GM18907 (cell line): Measurements from ENCODE around the gene SPATA21.
"Not testable (repeated sequence)": the region's sequence is repeated elsewhere in the genome, so short reads cannot be mapped to it uniquely, and the experiment has no call there.

Experiments
- ATAC-seq: cut with Tn5 transposase; IDR thresholded peaks from one replicate; pipeline ENCODE4 v1.9.1; 2021; ENCODE audit warnings: mild to moderate bottlenecking, moderate library complexity; ENCODE audit not compliant: unreplicated experiment

Gene SPATA21

GRCh38 chr1:16386454-16387113 lies 50.6 kb downstream of the SPATA21 start:
- no peak for ATAC-seq

DNA sequence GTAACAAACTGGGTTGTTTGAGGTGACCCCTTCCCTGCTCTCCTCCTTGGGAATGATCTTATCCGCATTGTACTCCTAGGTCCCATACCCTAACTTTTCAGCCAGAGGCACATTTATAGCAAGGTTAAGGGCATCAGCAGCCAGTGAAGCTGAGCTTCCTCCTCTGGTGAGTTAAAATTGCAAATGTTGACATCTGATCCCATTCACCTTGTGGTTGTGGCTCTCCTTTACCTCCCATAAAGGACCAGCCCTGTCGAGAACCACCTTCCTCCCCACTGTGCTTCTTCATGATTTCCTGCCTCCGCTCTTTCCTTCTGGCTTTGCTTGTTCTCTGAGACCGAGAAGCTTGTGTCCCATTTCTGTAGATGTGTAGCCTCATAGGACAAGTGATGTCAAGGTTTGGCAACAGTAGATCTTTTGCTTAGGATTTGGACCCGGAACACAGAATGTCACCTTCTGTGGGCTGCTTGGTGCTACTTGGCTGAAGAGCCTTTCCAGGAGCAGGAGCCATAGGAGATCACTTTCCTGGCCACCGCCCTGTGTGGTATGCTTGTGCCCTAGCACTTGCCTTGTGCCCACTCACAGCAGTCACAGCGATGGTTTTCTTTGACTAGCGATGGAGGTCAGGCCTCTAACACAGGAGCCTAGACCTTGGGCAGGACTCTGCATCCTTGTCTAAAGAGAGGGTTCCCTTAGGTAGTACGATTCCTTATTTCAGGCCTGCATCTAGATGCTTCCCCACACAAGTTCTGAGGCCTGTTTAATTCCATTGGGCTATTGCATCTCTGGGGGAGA lies 51.4 kb downstream of the SPATA21 start:
- no peak for ATAC-seq

DNA sequence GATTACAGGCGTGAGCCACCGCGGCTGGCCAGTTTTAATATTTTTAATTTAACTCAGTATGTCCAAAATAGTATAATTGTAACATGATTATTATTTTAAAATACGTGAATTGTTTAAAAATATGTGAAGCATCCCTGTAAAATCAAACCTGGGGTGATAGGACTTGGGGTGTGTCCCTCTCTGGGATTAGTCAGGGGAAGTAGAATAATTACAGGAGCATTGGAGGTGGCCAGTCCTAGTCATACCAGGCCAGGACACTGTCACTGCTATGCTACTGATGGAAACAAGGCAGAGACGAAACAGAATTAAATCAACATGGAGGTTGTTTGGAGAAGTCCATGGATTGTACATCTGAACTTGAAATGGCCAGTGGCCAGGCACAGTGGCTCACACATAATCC lies 53.3 kb downstream of the SPATA21 start:
- no peak for ATAC-seq

DNA sequence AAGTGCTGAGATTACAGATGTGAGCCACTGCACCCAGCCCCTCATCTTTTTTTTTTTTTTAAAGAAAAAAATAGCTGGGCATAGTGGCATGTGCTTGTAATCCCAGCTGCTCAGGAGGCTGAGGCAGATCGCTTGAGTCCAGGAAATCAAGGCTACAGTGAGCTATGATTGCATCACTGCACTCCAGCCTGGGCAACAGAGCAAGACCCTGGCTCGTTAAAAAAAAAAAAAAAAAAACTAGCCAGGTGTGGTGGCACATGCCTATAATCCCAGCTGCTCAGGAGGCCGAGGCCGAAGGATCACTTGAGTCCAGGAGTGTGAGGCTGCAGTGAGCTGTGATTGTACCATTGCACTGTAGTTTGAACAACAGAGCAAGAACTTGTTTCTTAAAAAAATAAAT lies 56.4 kb downstream of the SPATA21 start:
- ATAC-seq, result no peak

GRCh38 chr1:16378443-16378842 lies 58.8 kb downstream of the SPATA21 start:
- ATAC-seq, result no peak

- no peak for ATAC-seq
Measured at GRCh38 chr1:16376971-16377370, 60.3 kb downstream of the SPATA21 start.

DNA sequence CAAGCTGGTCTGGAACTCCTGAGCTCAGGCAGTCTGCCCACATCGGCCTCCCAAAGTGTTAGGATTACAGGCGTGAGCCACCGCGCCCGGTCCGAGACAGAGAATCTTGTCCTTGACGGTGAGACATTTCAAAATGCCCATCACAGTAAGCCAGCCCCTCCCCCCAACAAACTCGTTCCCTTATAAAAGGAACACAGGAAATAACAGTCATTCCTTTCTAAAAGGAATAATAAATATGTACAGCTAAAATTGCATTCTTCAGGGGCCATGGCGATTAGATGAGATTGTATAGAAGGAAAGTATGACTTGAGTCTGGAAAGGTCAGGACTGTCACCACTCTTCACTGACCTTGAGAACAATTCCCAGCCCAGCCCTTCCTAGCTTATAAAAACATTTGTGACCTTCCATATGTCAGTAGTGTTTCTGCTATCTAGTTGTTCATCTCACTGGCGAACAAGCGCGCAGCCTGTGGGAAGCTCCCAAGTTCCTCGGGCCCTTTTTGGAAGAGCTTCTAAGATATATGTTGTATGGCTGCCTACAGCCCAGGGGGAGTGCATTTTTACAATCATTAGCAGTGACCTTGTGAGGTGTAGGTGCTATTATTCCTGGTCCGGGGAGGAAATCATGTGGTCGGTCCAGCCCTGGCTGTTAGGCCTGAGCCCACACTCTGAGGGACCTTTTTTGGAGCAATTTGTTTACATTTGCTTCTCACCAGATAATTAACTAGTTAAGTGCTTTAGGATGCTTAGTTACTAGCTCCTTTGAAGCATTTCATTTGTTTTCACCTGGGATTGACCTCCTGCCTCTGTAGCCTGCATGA lies 61.5 kb downstream of the SPATA21 start:
- no peak for ATAC-seq

GRCh38 chr1:16374266-16374665 lies 63.0 kb downstream of the SPATA21 start:
- no peak for ATAC-seq

DNA sequence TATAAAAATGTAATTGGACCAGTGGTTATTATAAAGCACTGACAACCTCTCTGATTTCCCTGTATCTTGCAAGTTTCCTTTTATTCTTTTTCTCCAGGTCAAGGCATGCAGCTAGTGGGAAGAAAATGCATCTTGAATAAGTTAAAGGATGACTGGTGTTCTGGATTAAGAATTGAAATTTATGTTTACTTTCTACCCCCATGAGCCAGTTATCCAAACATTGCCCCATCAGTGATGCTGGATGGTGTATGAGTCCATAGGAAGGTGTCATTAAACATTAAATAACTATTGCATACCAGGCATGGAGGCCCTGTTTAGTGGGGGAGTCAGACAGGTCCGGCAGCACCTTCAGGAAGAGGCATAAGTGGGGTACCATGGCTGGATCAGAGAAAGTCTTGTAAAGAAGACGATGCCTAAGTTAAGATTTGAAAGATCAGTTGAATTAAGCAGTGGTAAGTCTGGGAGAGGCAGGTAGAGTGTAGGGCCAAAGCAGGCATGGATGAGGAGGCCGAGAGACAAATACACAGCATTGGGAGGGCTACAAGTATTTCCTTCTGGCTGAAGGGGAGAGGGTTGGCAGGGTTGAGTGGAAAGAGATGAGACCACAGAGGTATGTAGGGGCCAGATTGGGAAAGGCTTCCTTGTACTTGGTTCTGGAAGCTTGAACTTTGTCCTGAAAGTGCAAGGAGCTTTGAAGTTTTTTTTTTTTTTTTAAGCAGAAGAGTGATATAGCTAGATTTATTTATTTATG lies 64.5 kb downstream of the SPATA21 start:
- ATAC-seq, result no peak

DNA sequence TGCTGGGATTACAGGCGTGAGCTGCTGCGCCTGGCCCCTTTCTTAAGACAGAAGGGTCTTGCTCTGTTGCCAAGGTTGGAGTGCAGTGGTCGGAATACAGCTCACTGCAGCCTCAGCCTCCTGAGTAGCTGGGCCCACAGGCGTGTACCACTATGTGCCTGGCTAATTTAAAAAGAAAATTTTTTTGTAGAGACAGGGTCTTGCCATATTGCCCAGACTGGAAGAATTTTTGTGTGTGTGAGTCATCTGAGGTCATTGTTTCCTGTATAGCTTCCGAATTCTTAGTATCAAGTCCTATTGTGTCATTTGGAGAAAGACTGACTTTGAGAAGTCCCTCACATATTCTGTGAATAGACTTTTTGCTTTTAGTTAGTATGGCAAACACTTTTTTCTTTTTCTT lies 65.5 kb downstream of the SPATA21 start:
- ATAC-seq, result no peak

- no peak for ATAC-seq
Measured at GRCh38 chr1:16369821-16370220, 67.4 kb downstream of the SPATA21 start.

- no peak for ATAC-seq
Measured at GRCh38 chr1:16367968-16368890, 69.0 kb downstream of the SPATA21 start.

DNA sequence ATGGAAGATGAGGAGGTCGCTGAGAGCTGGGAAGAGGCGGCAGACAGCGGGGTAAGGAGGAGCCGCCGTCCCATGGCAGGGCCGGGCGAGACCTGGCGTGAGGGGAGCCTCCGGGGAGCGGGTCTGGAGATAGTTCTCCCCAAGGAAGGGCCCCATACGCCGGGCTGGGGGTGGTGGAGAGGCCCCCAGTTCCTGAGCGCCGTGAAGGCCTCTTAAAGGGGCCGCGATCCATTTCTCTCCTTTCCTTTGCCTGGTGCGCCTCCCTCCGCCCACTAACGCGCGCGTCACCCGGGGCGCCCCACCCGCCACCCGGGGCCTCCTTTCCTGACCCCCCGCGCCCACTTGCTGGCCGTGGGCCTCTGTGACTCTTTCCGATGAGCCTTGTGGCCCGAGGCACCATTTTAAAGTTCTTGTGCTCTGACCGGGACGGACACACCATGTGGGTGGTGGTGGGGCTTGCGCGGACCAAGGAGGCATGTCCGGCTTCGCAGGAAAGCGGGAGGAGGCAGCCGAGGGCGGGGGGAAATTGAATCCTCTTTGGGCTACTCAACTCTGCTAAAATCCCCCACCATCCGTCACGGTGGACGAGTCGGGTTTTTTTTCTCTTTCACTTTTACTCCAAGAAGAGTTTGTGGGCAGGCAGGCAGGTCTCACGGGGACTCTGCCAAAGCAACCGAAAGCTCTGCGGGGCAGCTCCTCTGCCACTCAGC lies 69.8 kb downstream of the SPATA21 start:
- peak; percentile 69 for ATAC-seq

- peak; percentile 79 for ATAC-seq
Measured at GRCh38 chr1:16366722-16367257, 70.4 kb downstream of the SPATA21 start, which contains the start of gene SZRD1. TSS of gene SZRD1 (plus strand) at chr1:16367242. CDS start at chr1:16367258, 16 bp downstream.

DNA sequence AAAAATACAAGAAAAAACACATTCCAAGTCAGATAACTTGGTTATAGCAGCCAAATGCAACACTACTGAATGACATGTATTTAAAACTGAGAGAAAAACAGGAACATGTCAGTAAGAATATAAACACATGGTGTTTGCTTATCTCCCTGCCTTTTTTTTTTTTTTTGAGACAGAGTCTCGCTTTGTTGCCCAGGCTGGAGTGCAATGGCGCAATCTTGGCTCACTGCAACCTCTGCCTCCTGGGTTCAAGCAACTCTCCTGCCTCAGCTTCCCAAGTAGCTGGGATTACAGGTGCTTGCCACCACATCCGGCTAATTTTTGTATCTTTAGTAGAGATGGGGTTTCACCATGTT lies 72.1 kb downstream of the SPATA21 start:
- not testable (repeated sequence) for ATAC-seq

GRCh38 chr1:16356867-16357266 lies 80.4 kb downstream of the SPATA21 start:
- ATAC-seq, result no peak

DNA sequence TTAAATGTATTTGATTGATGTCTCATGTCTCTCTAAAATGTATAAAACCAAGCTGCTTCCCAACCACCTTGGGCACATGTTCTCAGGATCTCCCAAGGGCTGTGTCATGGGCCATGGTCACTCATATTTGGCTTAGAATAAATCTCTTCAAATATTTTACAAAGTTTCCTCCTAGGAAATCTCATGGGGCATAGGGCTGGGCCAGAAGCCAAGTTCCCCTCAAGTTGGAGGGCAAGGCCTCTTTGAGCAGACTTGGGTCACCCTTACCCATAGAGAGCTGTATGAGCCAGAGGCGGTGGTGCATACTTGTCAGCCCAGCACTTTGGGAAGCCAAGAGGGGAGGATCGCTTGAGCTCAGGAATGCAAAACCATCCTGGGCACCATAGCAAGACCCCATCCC lies 82.6 kb downstream of the SPATA21 start:
- ATAC-seq, result no peak

- no peak for ATAC-seq
Measured at GRCh38 chr1:16352842-16353535, 84.2 kb downstream of the SPATA21 start.
